Measurements from ENCODE around the gene TGFBI. TPM values are rescaled to one million over a fixed set of nuclear protein-coding genes. Genes with fewer than 3 reads are reported as not detected.

TGFBI gene
- total and polyA plus RNA-seq, 9 of the 15 experiments (the other 6 are each of a cell fraction or from before 2014, with no cell fraction given): 0.05 to 0.62 (median 0.08) TPM; not detected in 6

GRCh38 chr5:136028090-136028489, 698 bp upstream of the TGFBI start:
- BruUV-seq (replicated peaks): no TSS peak
- Histone ChIP-seq H3K4me1 (replicated peaks in 1 of 2; ENCODE audit: control insufficient read depth in 2 of 2, insufficient read depth in 2 of 2, low read length in 2 of 2) (peaks cover 0 to 7% of the 10 kb centered on the region in 2 experiments; a peak in 2 of 5 replicates), H4K20me1 (replicated peaks; ENCODE audit: control insufficient read depth, insufficient read depth, low read length) (peaks cover 5% of the 10 kb centered on the region; the same call in 1 of the 2 replicates), H3K4me2 (ENCODE audit: insufficient read depth, low read length) (no peak overlapping the region), H3K79me2 (ENCODE audit: control insufficient read depth, insufficient read depth, low read length) (no peaks in the 10 kb centered on the region), H3K9me3 (replicated peaks; ENCODE audit: control insufficient read depth, insufficient read depth, low read depth, low read length) (no peaks in the 10 kb centered on the region), H3K4me3 (no peak overlapping the region), H3K9me1 (ENCODE audit: control insufficient read depth, insufficient read depth, low read length) (no peaks in the 10 kb centered on the region), H2AFZ (ENCODE audit: low read depth, low read length) (no peak overlapping the region), H3K27ac (ENCODE audit: extremely low read depth, low read depth, low read length) (no peak overlapping the region), H3K36me3 (ENCODE audit: control insufficient read depth, insufficient read depth, low read length) (no peaks in the 10 kb centered on the region), H3K9ac (ENCODE audit: insufficient read depth in 1 of 2, low read depth in 2 of 2, low read length in 2 of 2) (no peak overlapping the region), H3K27me3 (ENCODE audit: control insufficient read depth in 2 of 2, insufficient read depth in 2 of 2, low read length in 2 of 2) (peaks cover 22 to 63% of the 10 kb centered on the region in 2 experiments; a peak in 4 of 5 replicates)
- 0% methylated on average over 3 of the region's 3 CpGs for WGBS (ENCODE audit: insufficient coverage, low coverage, missing lambda C conversion rate)
- DNase-seq (ENCODE audit: extremely low read depth in 1 of 4, low spot score in 3 of 4) (no peak), ATAC-seq (no peak), FAIRE-seq (no peak)
- ChIA-PET POLR2A (interaction anchor here (1.1 to 1.9 kb wide), 2 partner anchors 9 to 13 kb away, joined by 3 to 7 read pairs; no protein-coding TSS in a partner anchor), CTCF (ENCODE audit: low intra/inter-chr PET ratio) (no interaction called here)
- intact Hi-C loops (cut with micrococcal nuclease) (no loop called here), in situ Hi-C loops (cut with MboI) (no loop called here)
- no peak for TF ChIP-seq KLF16 (IDR thresholded peaks at IDR 0.05)
- TF ChIP-seq IRF9 (tag; IDR thresholded peaks at IDR 0.05): no peak

GRCh38 chr5:136030252-136030651, 1.5 kb downstream of the TGFBI start:
- H3K4me1 ChIP-seq (replicated peaks in 1 of 2; ENCODE audit: control insufficient read depth in 2 of 2, insufficient read depth in 2 of 2, low read length in 2 of 2): peaks cover 0 to 7% of the 10 kb centered on the region in 2 experiments; a peak in 2 of 5 replicates

More at GRCh38 chr5:136030252-136030651, 1.5 kb downstream of the TGFBI start:
- WGBS (ENCODE audit: insufficient coverage, low coverage, missing lambda C conversion rate): 0% methylated on average over 2 of the region's 2 CpGs
- H3K27me3 ChIP-seq (ENCODE audit: control insufficient read depth in 2 of 2, insufficient read depth in 2 of 2, low read length in 2 of 2): peaks cover 22 to 70% of the 10 kb centered on the region in 2 experiments; a peak in 4 of 5 replicates
- FAIRE-seq (no peak), ATAC-seq (no peak), DNase-seq (ENCODE audit: extremely low read depth in 1 of 4, low spot score in 3 of 4) (no peak)
- in situ Hi-C loops (cut with MboI) (no loop called here), intact Hi-C loops (cut with micrococcal nuclease) (no loop called here)
- ChIA-PET CTCF (ENCODE audit: low intra/inter-chr PET ratio) (no interaction called here), POLR2A (no interaction called here)
- no peak overlapping the region for H3K4me2 ChIP-seq (ENCODE audit: insufficient read depth, low read length)
- H3K27ac ChIP-seq (ENCODE audit: extremely low read depth, low read depth, low read length): no peak overlapping the region
- no peaks in the 10 kb centered on the region for H3K9me3 ChIP-seq (replicated peaks; ENCODE audit: control insufficient read depth, insufficient read depth, low read depth, low read length)
- no peaks in the 10 kb centered on the region for H3K36me3 ChIP-seq (ENCODE audit: control insufficient read depth, insufficient read depth, low read length)
- H3K9me1 ChIP-seq (ENCODE audit: control insufficient read depth, insufficient read depth, low read length): no peaks in the 10 kb centered on the region
- no peak for TF ChIP-seq HNRNPH1 (optimal IDR thresholded peaks at IDR 0.05; ENCODE audit: low read depth, low read length)
- no peak overlapping the region for H2AFZ ChIP-seq (ENCODE audit: low read depth, low read length)
- no peaks in the 10 kb centered on the region for H3K79me2 ChIP-seq (ENCODE audit: control insufficient read depth, insufficient read depth, low read length)
- H3K4me3 ChIP-seq: no peak overlapping the region
- no peak overlapping the region for H3K9ac ChIP-seq (ENCODE audit: insufficient read depth in 1 of 2, low read depth in 2 of 2, low read length in 2 of 2)
- no TSS peak for BruUV-seq (replicated peaks)
- peaks cover 5% of the 10 kb centered on the region; the same call in 1 of the 2 replicates for H4K20me1 ChIP-seq (replicated peaks; ENCODE audit: control insufficient read depth, insufficient read depth, low read length)
